Measurements from ENCODE around the gene PGBD2. TPM values are rescaled to one million over a fixed set of nuclear protein-coding genes. Genes with fewer than 3 reads are reported as not detected.
A peak's percentile ranks its signal among the peaks of the same experiment; 100 is the strongest.

PGBD2 gene
- polyA plus RNA-seq, 2 of the 4 experiments (the other 2 are of a cell fraction), result 5.6 to 7.1 TPM

GRCh38 chr1:248857201-248857600 lies 48.8 kb upstream of the PGBD2 start:
- POLR2A ChIA-PET, result no interaction called here
- Histone ChIP-seq H3K9me3 (no peaks in the 10 kb centered on the region), H3K4me2 (peak overlapping the region; percentile 99), H3K27ac (peak overlapping the region; percentile 96 to 99), H3K4me1 (peaks cover 15% of the 10 kb centered on the region; the same call in 2 of the 3 replicates), H3K4me3 (peak overlapping the region; percentile 77)
- TF ChIP-seq MAFK (IDR thresholded peaks at IDR 0.05; ENCODE audit: partially characterized antibody) (no peak), CHD2 (IDR thresholded peaks at IDR 0.05; ENCODE audit: low read length, partially characterized antibody) (no peak), EP300 (IDR thresholded peaks at IDR 0.05) (no peak), FOSL2 (IDR thresholded peaks at IDR 0.05) (no peak), FOSL2 (CRISPR knock-in tag; IDR thresholded peaks at IDR 0.05) (no peak), ZFP36 (IDR thresholded peaks at IDR 0.05; ENCODE audit: borderline replicate concordance, partially characterized antibody) (no peak), USF2 (IDR thresholded peaks at IDR 0.05) (no peak), FOSB (CRISPR knock-in tag; IDR thresholded peaks at IDR 0.05) (no peak), MAX (IDR thresholded peaks at IDR 0.05) (no peak), RFX5 (IDR thresholded peaks at IDR 0.05) (no peak), HDAC2 (IDR thresholded peaks at IDR 0.05) (no peak), CBX2 (IDR thresholded peaks at IDR 0.05; ENCODE audit: borderline replicate concordance, low read depth) (no peak), HOXA7 (CRISPR knock-in tag; IDR thresholded peaks at IDR 0.05) (no peak), ELK1 (IDR thresholded peaks at IDR 0.05; ENCODE audit: low read depth, low read length) (no peak)
- FAIRE-seq, result no peak
- 89% methylated on average over 3 of the region's 7 CpGs for WGBS (ENCODE audit: missing lambda C conversion rate)
- CTCF ChIA-PET, result interaction anchor here (3.9 kb wide), 1 partner anchor 15 kb away, joined by 16 read pairs; no protein-coding TSS in a partner anchor
- no peak for DNase-seq (ENCODE audit: low read depth in 1 of 2, low spot score in 1 of 2)
- ATAC-seq, result no peak

- CTCF ChIA-PET, result interaction anchor here (0.7 to 3.4 kb wide), 12 partner anchors 8 to 68 kb away, joined by 3 to 46 read pairs (median 8); partner anchors contain the start of genes SH3BP5L and ZNF672
- FAIRE-seq (no peak), ATAC-seq (peak in 1 of 2 experiments; percentile 6; a peak in 3 of 6 replicates), DNase-seq (ENCODE audit: low read depth in 1 of 2, low spot score in 1 of 2) (no peak)
- WGBS (ENCODE audit: missing lambda C conversion rate), result 25% methylated on average over 4 of the region's 4 CpGs
- H3K9me3 ChIP-seq, result no peaks in the 10 kb centered on the region
- peak overlapping the region; percentile 99 for H3K4me2 ChIP-seq
- peak overlapping the region; percentile 96 to 99 for H3K27ac ChIP-seq
- POLR2A ChIA-PET, result interaction anchor here (1.5 to 3.0 kb wide), 4 partner anchors 15 to 32 kb away, joined by 4 to 53 read pairs (median 22); partner anchors contain the start of genes SH3BP5L and ZNF672
- peaks cover 20% of the 10 kb centered on the region; the same call in 2 of the 3 replicates for H3K4me1 ChIP-seq
- TF ChIP-seq SMC3 (IDR thresholded peaks at IDR 0.05) (no peak), KDM5A (IDR thresholded peaks at IDR 0.05) (no peak), HMGXB4 (CRISPR knock-in tag; IDR thresholded peaks at IDR 0.05; ENCODE audit: borderline replicate concordance) (no peak), ZC3H11A (IDR thresholded peaks at IDR 0.05) (no peak)
- peak overlapping the region; percentile 77 for H3K4me3 ChIP-seq
Measured at GRCh38 chr1:248857749-248858095, 48.3 kb upstream of the PGBD2 start.

- POLR2A ChIA-PET, result interaction anchor here (0.6 to 3.0 kb wide), 9 partner anchors 11 to 1975 kb away, joined by 3 to 53 read pairs (median 5); partner anchors contain the start of genes PGBD2, SH3BP5L and ZNF672
- peaks cover 20% of the 10 kb centered on the region; the same call in 2 of the 3 replicates for H3K4me1 ChIP-seq
- 0% methylated on average over 20 of the region's 45 CpGs for WGBS (ENCODE audit: missing lambda C conversion rate)
- peak; percentile 59 to 76 for DNase-seq (ENCODE audit: low read depth in 1 of 2, low spot score in 1 of 2)
- CTCF ChIA-PET, result interaction anchor here (0.7 to 3.4 kb wide), 14 partner anchors 8 to 68 kb away, joined by 3 to 46 read pairs (median 7); partner anchors contain the start of genes SH3BP5L and ZNF672
- peak overlapping the region; percentile 99 for H3K4me2 ChIP-seq
- peak; percentile 74 to 77 for ATAC-seq
- peak overlapping the region; percentile 96 to 99 for H3K27ac ChIP-seq
- FAIRE-seq, result no peak
- no peaks in the 10 kb centered on the region for H3K9me3 ChIP-seq
- peak overlapping the region; percentile 77 for H3K4me3 ChIP-seq
- TF ChIP-seq FOSL2 (IDR thresholded peaks at IDR 0.05) (no peak), FOSL2 (CRISPR knock-in tag; IDR thresholded peaks at IDR 0.05) (no peak), BCL3 (IDR thresholded peaks at IDR 0.05) (no peak), GATA3 (IDR thresholded peaks at IDR 0.05; ENCODE audit: borderline replicate concordance) (no peak), RAD21 (conservative IDR thresholded peaks at IDR 0.05 in 1 of 2, IDR thresholded peaks at IDR 0.05 in 1 of 2) (no peak), USF2 (IDR thresholded peaks at IDR 0.05) (no peak), HEYL (CRISPR knock-in tag; IDR thresholded peaks at IDR 0.05) (no peak), SMC3 (IDR thresholded peaks at IDR 0.05) (no peak; the same call in 2 of the 3 replicates), TFCP2L1 (CRISPR knock-in tag; IDR thresholded peaks at IDR 0.05) (no peak), EHF (CRISPR knock-in tag; IDR thresholded peaks at IDR 0.05) (no peak), CEBPB (IDR thresholded peaks at IDR 0.05) (no peak), HOXB5 (CRISPR knock-in tag; IDR thresholded peaks at IDR 0.05) (no peak), RCOR1 (IDR thresholded peaks at IDR 0.05; ENCODE audit: low read depth, low read length) (no peak)
Measured at GRCh38 chr1:248858096-248858890, 47.7 kb upstream of the PGBD2 start.

Measured in A549 (cell line).